ENCODE measurements around the gene FNBP1L. TPM values are rescaled to one million over a fixed set of nuclear protein-coding genes. Genes with fewer than 3 reads are reported as not detected.

Gene FNBP1L
- total and polyA plus RNA-seq, 9 of the 15 experiments (the other 6 are each of a cell fraction or from before 2014, with no cell fraction given) = 1.4 to 6.9 (median 5.9) TPM

- TF ChIP-seq GTF3C2 (IDR thresholded peaks at IDR 0.05; ENCODE audit: borderline replicate concordance, extremely low read depth, insufficient read length) (no peak), RHOXF2B (CRISPR knock-in tag; conservative IDR thresholded peaks at IDR 0.05) (no peak), TCF7L2 (IDR thresholded peaks at IDR 0.05; ENCODE audit: low read depth, low read length) (no peak), CTCF (IDR thresholded peaks at IDR 0.05 in 2 of 3, conservative IDR thresholded peaks at IDR 0.05 in 1 of 3; ENCODE audit: insufficient read depth in 2 of 3, low read depth in 1 of 3, low read length in 3 of 3) (peak; percentile 40 to 80 (median 41); a peak in 4 of 6 replicates), REST (IDR thresholded peaks at IDR 0.05; ENCODE audit: borderline replicate concordance) (peak; percentile 84), REST (CRISPR knock-in tag; IDR thresholded peaks at IDR 0.05; ENCODE audit: low read depth) (no peak), MYBL2 (IDR thresholded peaks at IDR 0.05; ENCODE audit: low read depth) (no peak), MYBL2 (CRISPR knock-in tag; IDR thresholded peaks at IDR 0.05; ENCODE audit: borderline replicate concordance) (no peak), ZNF133 (CRISPR knock-in tag; IDR thresholded peaks at IDR 0.05) (no peak), SP1 (CRISPR knock-in tag; IDR thresholded peaks at IDR 0.05) (0 out of 2 replicates have a peak, but pooled peaks have one; percentile 35)
These were observed 9.8 kb upstream of the FNBP1L start (continued) for GRCh38 chr1:93437976-93438605.
